Prostate gland (tissue), 2 donors: Measurements from ENCODE around the gene ASIC4.

ENCODE experiments used
- CTCF ChIP-seq, 4 experiments: fragments of 200-600 bp in 2 of 4; fragments of 450-650 bp in 2 of 4; sonication (generic) in 2 of 4; IDR thresholded peaks; 1 replicate in 3 of 4; 2 replicates in 1 of 4; pipeline ENCODE4 v1.5.1; 2016 to 2019; ENCODE audit warnings: antibody characterized with exemption in 4 of 4, mild to moderate bottlenecking in 2 of 4, moderate library complexity in 2 of 4
- POLR2A ChIP-seq: fragments of 450-650 bp; IDR thresholded peaks from one replicate; pipeline ENCODE4 v1.6.1; 2016; ENCODE audit warnings: antibody characterized with exemption, mild to moderate bottlenecking

GRCh38 chr2:219514836-219515235, 554 bp downstream of the ASIC4 start:
- TF ChIP-seq POLR2A = no peak
- TF ChIP-seq CTCF (IDR thresholded peaks at IDR 0.05) = no peak
